Inferior parietal cortex (tissue), 1 donor: ENCODE data around the gene HUS1B.

Source experiments
- DNase-seq: peaks from one replicate; pipeline ENCODE4 v3.0.0-alpha.2; 2016; ENCODE audit errors: extremely low spot score

Gene HUS1B

DNA sequence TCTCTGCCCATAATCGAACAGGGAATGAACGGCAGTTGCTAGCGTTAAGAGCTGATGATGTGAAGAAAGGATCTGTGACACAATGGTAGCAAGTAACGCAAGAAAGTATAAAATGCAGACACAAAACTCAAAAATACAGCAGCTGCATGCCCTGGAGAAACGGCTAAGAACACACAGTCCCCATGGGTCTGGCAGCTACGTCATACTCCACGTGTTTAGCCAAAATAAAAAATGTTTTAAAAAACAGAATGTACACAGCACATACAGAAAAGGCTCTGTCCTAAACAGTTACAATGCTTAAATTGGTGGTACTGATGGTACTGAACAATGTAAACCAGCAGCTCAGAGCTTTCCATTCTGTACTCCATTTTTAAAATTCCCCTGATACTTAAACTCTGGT is 34.4 kb downstream of the HUS1B start:
- DNase-seq, result no peak

- no peak for DNase-seq
These were observed 35.0 kb downstream of the HUS1B start for GRCh38 chr6:621931-622330.

DNA sequence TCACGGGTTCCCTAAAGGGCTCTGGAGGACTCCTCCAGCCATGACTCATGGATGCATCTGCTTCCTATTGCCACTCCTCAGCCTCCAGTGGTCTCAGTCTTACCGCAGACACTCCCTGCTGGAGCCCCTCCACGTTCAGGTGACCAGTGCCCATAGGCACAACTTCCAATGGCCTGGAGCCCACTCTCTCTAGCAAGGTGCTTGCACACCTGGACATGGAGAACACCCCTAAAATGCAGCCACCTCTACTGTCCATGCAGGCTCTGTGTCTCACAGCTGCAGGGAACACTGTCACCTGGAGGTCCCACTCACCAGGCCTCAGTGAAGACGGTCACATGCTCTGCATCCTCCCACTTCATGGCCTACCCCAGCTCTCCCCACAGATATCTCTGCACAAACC is 36.0 kb downstream of the HUS1B start:
- DNase-seq, result no peak

GRCh38 chr6:620166-620565 is 36.7 kb downstream of the HUS1B start:
- DNase-seq, result no peak

- no peak for DNase-seq
These were observed 39.3 kb downstream of the HUS1B start for GRCh38 chr6:617456-618100.

GRCh38 chr6:613981-614380 is 42.9 kb downstream of the HUS1B start:
- DNase-seq, result no peak

DNA sequence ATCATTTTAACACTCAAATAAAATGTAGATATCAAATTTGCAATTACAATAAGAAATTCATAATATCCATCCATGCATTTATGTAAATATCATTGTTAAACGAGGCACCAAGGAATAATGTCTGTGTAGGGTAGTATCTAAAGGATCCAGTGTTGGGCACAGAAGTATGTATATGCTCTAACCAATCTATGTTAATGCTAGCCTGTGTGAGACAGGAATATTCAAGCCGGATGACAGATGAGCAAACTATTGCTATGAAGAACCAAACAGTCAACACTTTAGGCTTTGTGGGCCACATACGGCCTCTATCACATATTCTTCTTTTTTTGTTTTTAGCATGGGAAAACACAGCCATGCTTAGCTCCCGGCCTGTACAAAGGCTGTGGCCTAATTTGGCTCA is 45.0 kb downstream of the HUS1B start:
- DNase-seq, result no peak

- no peak for DNase-seq
These were observed 46.0 kb downstream of the HUS1B start for GRCh38 chr6:610882-611281.

- no peak for DNase-seq
These were observed 47.0 kb downstream of the HUS1B start for GRCh38 chr6:609905-610304.

DNA sequence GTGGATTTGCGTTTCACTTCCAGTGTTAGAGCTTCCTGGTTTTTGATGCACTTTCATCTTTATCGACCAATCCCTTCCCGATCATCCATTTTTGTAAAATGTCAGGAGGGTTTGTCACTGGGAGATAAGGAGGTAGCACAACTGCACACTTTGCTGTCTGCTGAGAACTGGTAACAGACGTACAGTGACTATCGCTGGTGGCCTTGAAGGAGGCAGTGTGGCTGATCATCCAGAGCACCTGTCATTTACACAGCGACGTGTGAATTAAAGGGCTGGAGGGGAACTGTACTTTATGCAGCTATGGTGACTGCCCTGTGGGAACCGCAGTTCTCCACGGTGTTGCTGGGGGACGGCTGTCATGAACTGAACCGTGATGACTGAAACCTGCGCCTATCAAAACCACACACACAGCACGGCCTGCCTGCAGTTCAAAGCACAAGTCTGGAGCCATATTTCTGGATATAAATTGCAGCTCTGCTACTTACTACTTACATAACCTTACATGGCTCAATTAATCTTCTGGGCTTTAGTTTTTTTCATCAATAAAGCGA is 50.0 kb downstream of the HUS1B start:
- no peak for DNase-seq
